Chondrocyte (in vitro differentiated cells): ENCODE data around the gene LIPI. TPM values are rescaled to one million over a fixed set of nuclear protein-coding genes. Genes with fewer than 3 reads are reported as not detected.

Experiments
- DNase-seq: peaks from one replicate; pipeline ENCODE4 v3.0.0; 2021; ENCODE audit warnings: mixed read lengths, low spot score
- H3K27ac Mint-ChIP-seq: one replicate; pipeline ENCODE4 v1.8.0; 2021; ENCODE audit warnings: mild to moderate bottlenecking, moderate library complexity, mixed read lengths; ENCODE audit not compliant: unreplicated experiment
- H3K27me3 Mint-ChIP-seq: 2 replicates; pipeline ENCODE4 v1.8.0; 2021; ENCODE audit warnings: low read depth, mixed read lengths
- H3K36me3 Mint-ChIP-seq: 2 replicates; pipeline ENCODE4 v1.8.0; 2021; ENCODE audit warnings: low read depth, mixed read lengths
- H3K4me1 Mint-ChIP-seq: 2 replicates; pipeline ENCODE4 v1.8.0; 2021; ENCODE audit warnings: low read depth, mild to moderate bottlenecking, mixed read lengths
- H3K4me3 Mint-ChIP-seq: one replicate; pipeline ENCODE4 v1.8.0; 2021; ENCODE audit warnings: mild to moderate bottlenecking, moderate library complexity, mixed read lengths; ENCODE audit not compliant: unreplicated experiment
- H3K9me3 Mint-ChIP-seq: 2 replicates; pipeline ENCODE4 v1.8.0; 2021; ENCODE audit warnings: low read depth, mixed read lengths
- long read RNA-seq: library from polyadenylated mRNA; stranded (forward); transcript quantifications from one replicate; pipeline ENCODE4 v2.0.0, GENCODE V29; 2021
- total RNA-seq: library from RNA; stranded (reverse); gene quantifications from 3 replicates; pipeline ENCODE4 v1.2.1, GENCODE V29; 2021
- TF ChIP-seq, protein P1 (sequence below): fragments of 200-600 bp; sonication (generic); IDR thresholded peaks from 2 replicates; pipeline ENCODE4 v1.5.0; 2021; ENCODE audit warnings: antibody characterized with exemption, mild to moderate bottlenecking, moderate library complexity

The LIPI gene
- total RNA-seq = not detected in 3 replicates
- long read RNA-seq = 0 reads

DNA sequence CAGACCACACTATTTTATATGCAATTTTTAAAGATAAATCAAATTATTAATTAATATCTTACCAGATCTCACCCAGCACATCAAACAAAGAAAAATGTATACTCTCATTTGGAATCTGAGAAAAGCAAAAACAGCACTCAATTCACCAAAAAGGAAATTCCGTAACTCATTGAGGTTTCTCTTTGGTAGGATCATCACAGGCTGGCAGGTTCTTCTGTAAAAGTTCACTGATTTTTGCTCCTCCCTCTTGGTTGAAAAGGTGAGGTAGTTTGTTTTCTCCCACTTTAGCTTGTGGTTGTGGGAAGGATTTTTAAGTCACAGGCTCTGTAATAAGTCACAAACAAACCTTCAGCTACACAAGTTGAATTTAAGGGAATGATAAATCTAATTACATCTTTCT, at the start of gene LIPI:
Gene LIPI (minus strand): TSS at position 218 of the 400 bp plus-strand sequence. CDS start 110 bp downstream, at position 108.
- H3K9me3 Mint-ChIP-seq = no peaks in the 10 kb centered on the region
- DNase-seq = no peak
- no peaks in the 10 kb centered on the region for H3K4me1 Mint-ChIP-seq
- no peak within 1 kb of the TSS for H3K27ac Mint-ChIP-seq
- H3K27me3 Mint-ChIP-seq = peaks cover 2% of the 10 kb centered on the region
- TF ChIP-seq, protein P1, sequence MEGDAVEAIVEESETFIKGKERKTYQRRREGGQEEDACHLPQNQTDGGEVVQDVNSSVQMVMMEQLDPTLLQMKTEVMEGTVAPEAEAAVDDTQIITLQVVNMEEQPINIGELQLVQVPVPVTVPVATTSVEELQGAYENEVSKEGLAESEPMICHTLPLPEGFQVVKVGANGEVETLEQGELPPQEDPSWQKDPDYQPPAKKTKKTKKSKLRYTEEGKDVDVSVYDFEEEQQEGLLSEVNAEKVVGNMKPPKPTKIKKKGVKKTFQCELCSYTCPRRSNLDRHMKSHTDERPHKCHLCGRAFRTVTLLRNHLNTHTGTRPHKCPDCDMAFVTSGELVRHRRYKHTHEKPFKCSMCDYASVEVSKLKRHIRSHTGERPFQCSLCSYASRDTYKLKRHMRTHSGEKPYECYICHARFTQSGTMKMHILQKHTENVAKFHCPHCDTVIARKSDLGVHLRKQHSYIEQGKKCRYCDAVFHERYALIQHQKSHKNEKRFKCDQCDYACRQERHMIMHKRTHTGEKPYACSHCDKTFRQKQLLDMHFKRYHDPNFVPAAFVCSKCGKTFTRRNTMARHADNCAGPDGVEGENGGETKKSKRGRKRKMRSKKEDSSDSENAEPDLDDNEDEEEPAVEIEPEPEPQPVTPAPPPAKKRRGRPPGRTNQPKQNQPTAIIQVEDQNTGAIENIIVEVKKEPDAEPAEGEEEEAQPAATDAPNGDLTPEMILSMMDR = no peak
- no peak within 1 kb of the TSS for H3K4me3 Mint-ChIP-seq
- H3K36me3 Mint-ChIP-seq = no peaks in the 10 kb centered on the region

GRCh38 chr21:14260174-14260764, 49.5 kb upstream of the LIPI start:
- Mint-ChIP-seq H3K4me3 (no peak overlapping the region), H3K27ac (no peak overlapping the region), H3K9me3 (no peaks in the 10 kb centered on the region), H3K36me3 (no peaks in the 10 kb centered on the region), H3K27me3 (peaks cover 22% of the 10 kb centered on the region), H3K4me1 (no peaks in the 10 kb centered on the region)
- no peak for DNase-seq
- TF ChIP-seq, protein P1 = no peak

DNA sequence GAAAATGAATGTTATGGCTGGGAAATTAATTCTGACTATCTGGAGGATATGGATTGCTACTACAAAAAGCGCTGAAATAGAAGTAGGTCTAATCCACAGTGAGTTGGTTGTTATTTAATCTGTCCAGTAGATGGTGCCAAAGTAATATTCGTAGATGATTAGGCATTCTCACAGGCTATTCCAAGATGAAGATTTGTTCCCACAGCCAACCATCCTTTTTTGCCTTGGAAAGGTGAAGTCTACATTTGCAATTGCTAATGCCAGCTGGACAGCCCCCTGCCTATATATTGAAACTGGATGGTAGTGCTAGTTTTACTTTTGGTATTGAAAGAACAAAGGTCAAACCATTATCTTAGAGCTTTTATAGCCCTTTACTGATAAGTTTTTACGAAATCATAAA, 49.0 kb upstream of the LIPI start:
- Mint-ChIP-seq H3K9me3 (no peaks in the 10 kb centered on the region), H3K4me1 (no peaks in the 10 kb centered on the region), H3K27me3 (peaks cover 22% of the 10 kb centered on the region), H3K27ac (no peak overlapping the region), H3K4me3 (no peak overlapping the region), H3K36me3 (no peaks in the 10 kb centered on the region)
- TF ChIP-seq, protein P1 = peak; percentile 85
- DNase-seq = no peak

GRCh38 chr21:14251336-14251735, 40.6 kb upstream of the LIPI start:
- Mint-ChIP-seq H3K9me3 (peaks cover 10% of the 10 kb centered on the region), H3K27me3 (peaks cover 2% of the 10 kb centered on the region), H3K4me3 (no peak overlapping the region), H3K27ac (no peak overlapping the region), H3K36me3 (no peaks in the 10 kb centered on the region), H3K4me1 (peaks cover 3% of the 10 kb centered on the region)
- no peak for DNase-seq
- TF ChIP-seq, protein P1 = no peak

- DNase-seq = no peak
- H3K4me3 Mint-ChIP-seq = no peak overlapping the region
- H3K9me3 Mint-ChIP-seq = peaks cover 16% of the 10 kb centered on the region
- no peak overlapping the region for H3K27ac Mint-ChIP-seq
- TF ChIP-seq, protein P1 = no peak
- H3K4me1 Mint-ChIP-seq = no peaks in the 10 kb centered on the region
- no peaks in the 10 kb centered on the region for H3K27me3 Mint-ChIP-seq
- H3K36me3 Mint-ChIP-seq = no peaks in the 10 kb centered on the region
Measured at GRCh38 chr21:14245711-14246110, 35.0 kb upstream of the LIPI start.
